ENCODE measurements around the gene DLGAP1.
"Not testable (repeated sequence)": the region's sequence is repeated elsewhere in the genome, so short reads cannot be mapped to it uniquely, and the experiment has no call there.

DLGAP1 gene

DNA sequence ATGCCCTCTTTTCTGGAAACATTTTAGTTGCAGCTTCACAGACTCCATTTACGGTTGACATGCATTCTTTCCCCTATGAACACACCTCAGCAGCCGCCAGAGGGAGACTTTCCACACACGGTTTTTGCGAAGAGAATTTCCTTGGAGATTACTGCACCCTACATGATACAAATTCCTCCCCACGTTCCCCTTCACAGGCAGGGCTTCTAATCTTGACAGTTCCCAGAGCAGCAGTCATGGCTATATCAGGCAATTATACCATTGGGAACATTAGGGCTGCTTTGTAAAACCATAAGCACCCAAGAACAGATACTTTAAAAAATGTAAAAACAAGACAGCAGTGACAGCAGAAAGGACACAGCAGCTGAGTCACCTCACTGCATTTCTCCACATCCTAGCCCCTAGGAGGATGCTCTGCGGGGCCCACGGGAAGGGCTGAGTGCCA lies 751.4 kb downstream of the DLGAP1 start:
- DNase-seq (ENCODE audit: extremely low read depth, insufficient read length): no peak
- H3K27me3 ChIP-seq (replicated peaks; ENCODE audit: control insufficient read depth, insufficient read depth, low read length): no peaks in the 10 kb centered on the region; the same call in 1 of the 2 replicates
- TF ChIP-seq, protein P1, sequence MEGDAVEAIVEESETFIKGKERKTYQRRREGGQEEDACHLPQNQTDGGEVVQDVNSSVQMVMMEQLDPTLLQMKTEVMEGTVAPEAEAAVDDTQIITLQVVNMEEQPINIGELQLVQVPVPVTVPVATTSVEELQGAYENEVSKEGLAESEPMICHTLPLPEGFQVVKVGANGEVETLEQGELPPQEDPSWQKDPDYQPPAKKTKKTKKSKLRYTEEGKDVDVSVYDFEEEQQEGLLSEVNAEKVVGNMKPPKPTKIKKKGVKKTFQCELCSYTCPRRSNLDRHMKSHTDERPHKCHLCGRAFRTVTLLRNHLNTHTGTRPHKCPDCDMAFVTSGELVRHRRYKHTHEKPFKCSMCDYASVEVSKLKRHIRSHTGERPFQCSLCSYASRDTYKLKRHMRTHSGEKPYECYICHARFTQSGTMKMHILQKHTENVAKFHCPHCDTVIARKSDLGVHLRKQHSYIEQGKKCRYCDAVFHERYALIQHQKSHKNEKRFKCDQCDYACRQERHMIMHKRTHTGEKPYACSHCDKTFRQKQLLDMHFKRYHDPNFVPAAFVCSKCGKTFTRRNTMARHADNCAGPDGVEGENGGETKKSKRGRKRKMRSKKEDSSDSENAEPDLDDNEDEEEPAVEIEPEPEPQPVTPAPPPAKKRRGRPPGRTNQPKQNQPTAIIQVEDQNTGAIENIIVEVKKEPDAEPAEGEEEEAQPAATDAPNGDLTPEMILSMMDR (IDR thresholded peaks at IDR 0.05; ENCODE audit: insufficient read depth, low read length, poor library complexity, severe bottlenecking): peak; percentile 64
- no peaks in the 10 kb centered on the region for H3K36me3 ChIP-seq (ENCODE audit: control insufficient read depth, insufficient read depth, low read length)
- no peak overlapping the region for H3K4me3 ChIP-seq (replicated peaks; ENCODE audit: low read depth, low read length)

DNA sequence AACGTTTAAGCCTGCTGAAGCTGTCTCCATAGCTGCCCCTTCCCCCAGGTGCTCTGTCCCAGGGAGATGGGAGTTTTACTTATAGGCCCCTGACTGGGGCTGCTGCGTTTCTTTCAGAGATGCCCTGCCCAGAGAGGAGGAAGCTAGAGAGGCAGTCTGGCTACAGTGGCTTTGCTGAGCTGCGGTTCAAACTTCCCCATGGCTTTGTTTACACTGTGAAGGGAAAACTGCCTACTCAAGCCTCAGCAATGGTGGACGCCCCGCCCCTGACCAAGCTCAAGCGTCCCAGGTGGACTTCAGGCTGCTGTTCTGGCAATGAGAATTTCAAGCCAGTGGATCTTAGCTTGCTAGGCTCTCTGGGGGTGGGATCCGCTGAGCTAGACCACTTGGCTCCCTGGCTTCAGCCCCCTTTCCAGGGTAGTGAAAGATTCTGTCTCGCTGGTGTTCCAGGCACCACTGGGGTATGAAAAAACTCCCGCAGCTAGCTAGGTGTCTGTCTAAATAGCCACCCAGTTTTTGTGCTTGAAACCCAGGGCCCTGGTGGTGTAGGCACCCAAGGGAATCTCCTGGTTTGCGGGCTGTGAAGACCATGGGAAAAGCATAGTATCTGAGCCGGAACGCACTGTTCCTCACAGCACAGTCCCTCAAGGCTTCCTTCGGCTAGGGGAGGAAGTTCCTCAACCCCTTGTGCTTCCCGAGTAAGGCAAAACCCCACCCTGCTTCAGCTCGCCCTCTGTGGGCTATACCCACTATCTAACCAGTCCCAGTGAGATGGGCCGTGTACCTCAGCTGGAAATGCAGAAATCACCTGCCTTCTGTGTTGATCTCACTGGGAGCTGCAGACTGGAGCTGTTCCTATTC lies 755.2 kb downstream of the DLGAP1 start:
- H3K4me3 ChIP-seq (replicated peaks; ENCODE audit: low read depth, low read length); DNase-seq (ENCODE audit: extremely low read depth, insufficient read length); H3K36me3 ChIP-seq (ENCODE audit: control insufficient read depth, insufficient read depth, low read length); H3K27me3 ChIP-seq (replicated peaks; ENCODE audit: control insufficient read depth, insufficient read depth, low read length): not testable (repeated sequence)

DNA sequence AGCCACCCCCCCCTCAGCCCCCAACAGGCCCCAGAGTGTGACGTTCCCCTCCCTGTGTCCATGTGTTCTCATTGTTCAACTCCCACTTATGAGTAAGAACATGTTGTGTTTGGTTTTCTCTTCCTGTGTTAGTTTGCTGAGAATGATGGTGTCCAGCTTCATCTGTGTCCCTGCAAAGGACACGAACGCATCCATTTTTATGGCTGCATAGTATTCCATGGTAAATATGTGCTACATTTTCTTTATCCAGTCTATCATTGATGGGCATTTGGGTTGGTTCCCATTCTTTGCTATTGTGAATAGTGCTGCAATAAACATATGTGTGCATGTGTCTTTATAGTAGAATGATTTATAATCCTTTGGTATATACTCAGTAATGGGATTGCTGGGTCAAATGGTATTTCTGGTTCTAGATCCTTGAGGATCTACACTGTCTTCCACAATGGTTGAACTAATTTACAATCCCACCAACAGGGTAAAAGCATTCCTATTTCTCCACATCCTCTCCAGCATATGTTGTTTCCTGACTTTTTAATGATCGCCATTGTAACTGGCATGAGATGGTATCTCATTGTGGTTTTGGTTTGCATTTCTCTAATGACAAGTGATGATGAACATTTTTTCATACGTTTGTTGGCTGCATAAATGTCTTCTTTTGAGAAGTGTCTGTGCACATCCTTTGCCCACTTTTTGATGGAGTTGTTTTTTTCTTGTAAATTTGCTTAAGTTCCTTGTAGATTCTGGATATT lies 760.9 kb downstream of the DLGAP1 start:
- H3K27me3 ChIP-seq (replicated peaks; ENCODE audit: control insufficient read depth, insufficient read depth, low read length); DNase-seq (ENCODE audit: extremely low read depth, insufficient read length); H3K4me3 ChIP-seq (replicated peaks; ENCODE audit: low read depth, low read length); H3K36me3 ChIP-seq (ENCODE audit: control insufficient read depth, insufficient read depth, low read length): not testable (repeated sequence)

DNA sequence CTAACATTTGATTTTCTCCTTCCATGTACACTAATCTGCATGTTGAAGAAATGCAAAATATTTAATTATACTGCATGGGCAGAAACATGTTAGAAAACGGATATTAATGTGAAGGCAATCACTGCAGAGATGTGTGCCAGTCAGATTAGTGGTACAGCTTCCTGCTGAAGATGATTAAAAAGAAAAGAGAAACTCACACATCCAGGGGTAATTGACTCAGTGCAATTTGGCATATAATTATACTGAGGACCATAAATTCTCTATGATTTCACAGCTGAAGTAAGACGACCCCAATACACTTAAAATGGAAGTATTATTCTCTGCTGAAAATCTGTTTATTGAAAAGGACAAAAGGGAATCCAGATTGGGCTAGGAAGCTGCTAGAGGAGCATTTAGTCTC lies 761.7 kb downstream of the DLGAP1 start:
- DNase-seq (ENCODE audit: extremely low read depth, insufficient read length): no peak
- Histone ChIP-seq H3K36me3 (ENCODE audit: control insufficient read depth, insufficient read depth, low read length) (no peaks in the 10 kb centered on the region), H3K27me3 (replicated peaks; ENCODE audit: control insufficient read depth, insufficient read depth, low read length) (no peaks in the 10 kb centered on the region), H3K4me3 (replicated peaks; ENCODE audit: low read depth, low read length) (no peak overlapping the region)
- TF ChIP-seq, protein P1 (IDR thresholded peaks at IDR 0.05; ENCODE audit: insufficient read depth, low read length, poor library complexity, severe bottlenecking): no peak

DNA sequence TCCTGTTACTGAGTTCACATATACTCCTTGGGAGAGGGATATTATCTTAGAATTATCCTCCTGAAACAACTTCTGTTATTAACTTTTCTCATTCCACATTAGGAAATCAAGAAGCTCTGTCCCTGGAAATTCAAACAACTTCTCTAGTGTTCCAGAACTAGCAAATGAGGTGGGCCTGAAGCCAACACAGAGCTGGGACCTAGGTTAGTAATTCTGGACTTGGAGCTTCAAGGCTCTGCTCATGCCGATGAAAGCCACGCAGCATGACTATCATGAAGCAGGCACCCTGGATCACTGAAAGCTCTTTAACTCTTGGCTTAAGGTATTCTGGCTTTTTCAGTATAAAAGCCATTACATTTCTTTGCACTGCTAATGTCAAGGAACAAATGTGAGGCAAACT lies 762.4 kb downstream of the DLGAP1 start:
- DNase-seq (ENCODE audit: extremely low read depth, insufficient read length): no peak
- TF ChIP-seq, protein P1 (IDR thresholded peaks at IDR 0.05; ENCODE audit: insufficient read depth, low read length, poor library complexity, severe bottlenecking): no peak
- Histone ChIP-seq H3K36me3 (ENCODE audit: control insufficient read depth, insufficient read depth, low read length) (no peaks in the 10 kb centered on the region), H3K27me3 (replicated peaks; ENCODE audit: control insufficient read depth, insufficient read depth, low read length) (no peaks in the 10 kb centered on the region), H3K4me3 (replicated peaks; ENCODE audit: low read depth, low read length) (no peak overlapping the region)

DNA sequence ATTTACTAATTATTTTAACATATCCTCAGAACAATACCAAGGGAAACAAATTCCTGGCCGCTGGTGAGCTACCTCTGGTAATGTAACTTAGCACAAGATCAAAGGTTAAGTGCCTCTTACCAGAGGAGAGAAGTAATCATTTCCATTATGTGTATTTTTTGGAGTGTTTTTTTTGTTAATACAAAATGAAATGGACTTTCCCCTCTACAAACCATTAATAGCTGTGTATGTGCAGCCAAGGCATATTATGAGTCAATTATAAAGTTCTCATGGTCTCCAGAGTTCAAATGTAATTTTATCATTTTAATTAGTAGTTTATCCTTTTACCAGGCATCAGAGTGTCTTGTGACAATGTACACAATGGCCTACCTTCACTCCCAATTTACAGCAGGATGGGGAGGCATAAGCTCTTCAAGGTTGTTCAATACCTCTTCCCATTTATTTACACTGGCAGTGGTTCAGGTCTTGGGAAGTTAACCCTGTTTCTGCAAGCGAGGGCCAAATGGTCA lies 762.9 kb downstream of the DLGAP1 start:
- no peak for DNase-seq (ENCODE audit: extremely low read depth, insufficient read length)
- TF ChIP-seq, protein P1 (IDR thresholded peaks at IDR 0.05; ENCODE audit: insufficient read depth, low read length, poor library complexity, severe bottlenecking): no peak
- H3K27me3 ChIP-seq (replicated peaks; ENCODE audit: control insufficient read depth, insufficient read depth, low read length): no peaks in the 10 kb centered on the region

More for the DNA sequence above, 762.9 kb downstream of the DLGAP1 start:
- H3K4me3 ChIP-seq (replicated peaks; ENCODE audit: low read depth, low read length): no peak overlapping the region
- H3K36me3 ChIP-seq (ENCODE audit: control insufficient read depth, insufficient read depth, low read length): no peaks in the 10 kb centered on the region

Data from GM06990 (cell line).